Endothelial cell of umbilical vein (primary cell): ENCODE measurements around the gene ZNF839.

Experiments
- EZH2 ChIP-seq: IDR thresholded peaks from 2 replicates; pipeline ENCODE4 v1.6.1; 2012; ENCODE audit warnings: borderline replicate concordance, low read depth, mild to moderate bottlenecking, moderate library complexity, low read length, inconsistent platforms; ENCODE audit not compliant: severe bottlenecking
- FOS ChIP-seq: IDR thresholded peaks from 2 replicates; pipeline ENCODE4 v1.6.1; 2011; ENCODE audit warnings: mild to moderate bottlenecking, low read length, moderate library complexity, borderline replicate concordance; ENCODE audit not compliant: insufficient read depth
- MYC ChIP-seq: IDR thresholded peaks from one replicate; pipeline ENCODE4 v1.6.1; 2011; ENCODE audit warnings: mild to moderate bottlenecking, low read depth, low read length
- POLR2A ChIP-seq: IDR thresholded peaks from 2 replicates; pipeline ENCODE4 v1.6.1; 2012; ENCODE audit warnings: low read depth, mild to moderate bottlenecking, control low read depth, low read length
- POLR2AphosphoS5 ChIP-seq: IDR thresholded peaks from 2 replicates; pipeline ENCODE4 v1.6.1; 2012; ENCODE audit warnings: low read depth, mild to moderate bottlenecking, control low read depth, low read length, moderate library complexity; ENCODE audit not compliant: insufficient read depth
- TF ChIP-seq, protein P1 (sequence below), 2 donors: IDR thresholded peaks; 1 replicate in 1 of 2; 2 replicates in 1 of 2; pipeline ENCODE4 v1.5.1; 2011; ENCODE audit warnings: low read length in 2 of 2, mild to moderate bottlenecking in 2 of 2, moderate library complexity in 2 of 2, control low read depth in 1 of 2, inconsistent platforms in 1 of 2, low read depth in 1 of 2; ENCODE audit not compliant: insufficient read depth in 1 of 2; ENCODE audit errors: extremely low read depth in 1 of 2
- TF ChIP-seq, protein P2 (sequence below): IDR thresholded peaks from 2 replicates; pipeline ENCODE4 v1.6.1; 2011; ENCODE audit not compliant: insufficient read depth, insufficient read length

DNA sequence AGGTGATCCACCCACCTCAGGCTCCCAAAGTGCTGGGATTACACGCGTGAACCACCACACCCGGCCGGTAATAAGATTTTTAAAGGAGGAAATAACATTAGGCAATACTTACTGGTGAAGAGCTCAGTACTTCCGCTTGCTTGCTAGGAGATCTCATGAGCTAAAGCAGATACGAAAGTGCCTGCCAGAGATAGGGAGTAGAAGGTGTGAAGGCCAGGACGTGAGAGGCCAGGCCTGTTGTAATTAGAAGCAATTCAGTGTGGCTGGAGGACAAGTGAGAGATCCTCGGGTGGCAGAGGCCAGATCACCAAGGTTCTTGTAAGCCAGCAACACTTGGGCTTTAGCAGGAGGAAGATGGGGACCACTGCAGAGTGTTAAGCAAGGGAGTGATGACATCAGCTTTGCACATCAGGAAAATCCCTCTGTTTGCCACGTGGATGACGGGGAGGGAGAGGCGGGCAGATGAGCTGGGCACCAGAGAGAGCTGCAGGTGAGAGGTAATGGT, 50.8 kb downstream of the ZNF839 start:
- TF ChIP-seq POLR2AphosphoS5 (no peak), POLR2A (no peak), FOS (no peak), MYC (no peak), EZH2 (no peak)
- TF ChIP-seq, protein P1, sequence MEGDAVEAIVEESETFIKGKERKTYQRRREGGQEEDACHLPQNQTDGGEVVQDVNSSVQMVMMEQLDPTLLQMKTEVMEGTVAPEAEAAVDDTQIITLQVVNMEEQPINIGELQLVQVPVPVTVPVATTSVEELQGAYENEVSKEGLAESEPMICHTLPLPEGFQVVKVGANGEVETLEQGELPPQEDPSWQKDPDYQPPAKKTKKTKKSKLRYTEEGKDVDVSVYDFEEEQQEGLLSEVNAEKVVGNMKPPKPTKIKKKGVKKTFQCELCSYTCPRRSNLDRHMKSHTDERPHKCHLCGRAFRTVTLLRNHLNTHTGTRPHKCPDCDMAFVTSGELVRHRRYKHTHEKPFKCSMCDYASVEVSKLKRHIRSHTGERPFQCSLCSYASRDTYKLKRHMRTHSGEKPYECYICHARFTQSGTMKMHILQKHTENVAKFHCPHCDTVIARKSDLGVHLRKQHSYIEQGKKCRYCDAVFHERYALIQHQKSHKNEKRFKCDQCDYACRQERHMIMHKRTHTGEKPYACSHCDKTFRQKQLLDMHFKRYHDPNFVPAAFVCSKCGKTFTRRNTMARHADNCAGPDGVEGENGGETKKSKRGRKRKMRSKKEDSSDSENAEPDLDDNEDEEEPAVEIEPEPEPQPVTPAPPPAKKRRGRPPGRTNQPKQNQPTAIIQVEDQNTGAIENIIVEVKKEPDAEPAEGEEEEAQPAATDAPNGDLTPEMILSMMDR (IDR thresholded peaks at IDR 0.05; ENCODE audit: extremely low read depth in 1 of 2, insufficient read depth in 1 of 2, low read depth in 1 of 2, low read length in 2 of 2), result no peak
- TF ChIP-seq, protein P2, sequence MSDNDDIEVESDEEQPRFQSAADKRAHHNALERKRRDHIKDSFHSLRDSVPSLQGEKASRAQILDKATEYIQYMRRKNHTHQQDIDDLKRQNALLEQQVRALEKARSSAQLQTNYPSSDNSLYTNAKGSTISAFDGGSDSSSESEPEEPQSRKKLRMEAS, result no peak
